Smooth muscle cell (in vitro differentiated cells): ENCODE measurements around the gene IGFLR1. TPM values are rescaled to one million over a fixed set of nuclear protein-coding genes. Genes with fewer than 3 reads are reported as not detected.
"Not testable (repeated sequence)": the region's sequence is repeated elsewhere in the genome, so short reads cannot be mapped to it uniquely, and the experiment has no call there.

Source experiments
- DNase-seq: peaks from one replicate; lab custom pipeline; 2025; ENCODE audit not compliant: unreplicated experiment; lab: John Stamatoyannopoulos, UW
- H2AFZ ChIP-seq: fragments of 200-600 bp; sonication (generic); 2 replicates; pipeline ENCODE4 v1.6.0; 2016; ENCODE audit warnings: antibody characterized with exemption, low read depth, mild to moderate bottlenecking
- H3F3A ChIP-seq: fragments of 200-600 bp; sonication (generic); 2 replicates; pipeline ENCODE4 v1.6.0; 2017; ENCODE audit warnings: antibody characterized with exemption, low read depth
- H3K27ac ChIP-seq: fragments of 200-600 bp; sonication (generic); 2 replicates; pipeline ENCODE4 v1.5.1; 2016; ENCODE audit warnings: low read depth, mild to moderate bottlenecking
- H3K27me3 ChIP-seq: fragments of 200-600 bp; sonication (generic); 2 replicates; pipeline ENCODE4 v1.6.1; 2016; ENCODE audit warnings: low read depth, mild to moderate bottlenecking
- H3K36me3 ChIP-seq: fragments of 200-600 bp; sonication (generic); 2 replicates; pipeline ENCODE4 v1.5.1; 2016; ENCODE audit warnings: low read depth
- H3K4me1 ChIP-seq: fragments of 200-600 bp; sonication (generic); 2 replicates; pipeline ENCODE4 v1.5.1; 2016; ENCODE audit warnings: low read depth
- H3K4me2 ChIP-seq: fragments of 200-600 bp; sonication (generic); 2 replicates; pipeline ENCODE4 v1.6.0; 2016; ENCODE audit warnings: mild to moderate bottlenecking
- H3K4me3 ChIP-seq: fragments of 200-600 bp; sonication (generic); 2 replicates; pipeline ENCODE4 v1.5.1; 2016; ENCODE audit warnings: mild to moderate bottlenecking
- H3K79me2 ChIP-seq: fragments of 200-600 bp; sonication (generic); 2 replicates; pipeline ENCODE4 v1.6.0; 2016; ENCODE audit warnings: low read depth, mild to moderate bottlenecking
- H3K9ac ChIP-seq: fragments of 200-600 bp; sonication (generic); 2 replicates; pipeline ENCODE4 v1.6.0; 2016; ENCODE audit warnings: low read depth
- H3K9me3 ChIP-seq: fragments of 200-600 bp; sonication (generic); replicated peaks from 2 replicates; pipeline ENCODE4 v1.5.1; 2016; ENCODE audit warnings: low read depth
- H4K20me1 ChIP-seq: fragments of 200-600 bp; sonication (generic); 2 replicates; pipeline ENCODE4 v1.6.0; 2016; ENCODE audit warnings: low read depth
- CTCF ChIP-seq: fragments of 200-600 bp; sonication (generic); IDR thresholded peaks from 2 replicates; pipeline ENCODE4 v1.5.1; 2017; ENCODE audit warnings: borderline replicate concordance, mild to moderate bottlenecking, antibody characterized with exemption; ENCODE audit not compliant: insufficient read depth, poor library complexity, severe bottlenecking
- WGBS: methylation state at CpG from one replicate; pipeline ENCODE4 v1.1.7; 2016; ENCODE audit warnings: low lambda C conversion rate; 5-methylcytosine and 5-hydroxymethylcytosine counted together
- polyA plus RNA-seq: library from polyadenylated mRNA; unstranded; fragments of >200 nt; fragmentation: Nextera tagmentation; extraction: Ambion mirVana; gene quantifications from 2 replicates; pipeline ENCODE4 v1.2.1, GENCODE V29; 2016
- total RNA-seq: library from RNA; depleted of rRNA; stranded (reverse); fragments of >200 nt; gene quantifications from 2 replicates; pipeline ENCODE4 v1.2.3, GENCODE V29; 2014

Gene IGFLR1
- total and polyA plus RNA-seq, 2 experiments from 2014 or later, result 1.2 to 1.4 TPM

DNA sequence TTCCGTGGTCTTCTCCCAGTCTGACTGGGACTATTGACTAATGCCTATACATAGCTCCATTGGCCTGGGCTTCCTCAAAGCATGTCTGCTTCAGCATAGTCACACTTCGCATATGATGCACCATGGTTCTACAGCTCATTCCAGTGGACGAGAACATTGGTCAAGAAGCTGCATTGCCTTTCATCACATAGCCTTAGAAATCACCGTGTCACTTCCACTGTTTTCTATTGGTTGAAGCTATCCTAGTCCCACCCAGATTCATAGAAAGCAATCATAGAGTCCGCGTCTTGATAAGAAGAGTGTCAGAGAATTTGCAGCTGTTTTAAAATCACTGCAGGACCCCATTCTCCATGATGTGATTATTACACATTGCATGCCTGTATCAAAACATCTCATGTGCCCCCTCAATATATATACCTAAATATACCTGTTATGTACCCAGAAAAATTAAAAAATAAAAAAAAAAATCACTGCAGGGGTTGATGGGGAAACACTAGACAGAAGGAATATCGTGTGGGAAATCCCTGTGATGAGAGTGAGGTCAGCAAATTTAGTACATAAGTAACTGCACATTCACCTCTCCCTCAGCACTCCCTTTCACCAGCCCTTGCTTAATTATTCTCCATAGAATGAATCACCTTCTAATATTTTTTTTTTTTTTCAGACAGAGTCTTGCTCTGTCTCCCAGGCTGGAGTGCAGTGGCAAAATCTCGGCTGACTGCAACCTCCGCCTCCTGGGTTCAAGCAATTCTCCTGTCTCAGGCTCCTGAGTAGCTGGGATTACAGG lies 31.0 kb upstream of the IGFLR1 start:
- no peaks in the 10 kb centered on the region for H3K79me2 ChIP-seq
- DNase-seq, result no peak
- H3K9ac ChIP-seq, result no peak overlapping the region
- H3K27ac ChIP-seq, result no peak overlapping the region
- H3K27me3 ChIP-seq, result no peaks in the 10 kb centered on the region
- no peaks in the 10 kb centered on the region for H3K9me3 ChIP-seq
- no peaks in the 10 kb centered on the region for H3K36me3 ChIP-seq
- H3K4me1 ChIP-seq, result peaks cover 6% of the 10 kb centered on the region
- no peak overlapping the region for H2AFZ ChIP-seq
- WGBS, result 69% methylated on average over 9 of the region's 9 CpGs
- no peaks in the 10 kb centered on the region for H4K20me1 ChIP-seq
- no peaks in the 10 kb centered on the region for H3F3A ChIP-seq
- TF ChIP-seq CTCF, result no peak
- H3K4me3 ChIP-seq, result no peak overlapping the region
- H3K4me2 ChIP-seq, result no peak overlapping the region

DNA sequence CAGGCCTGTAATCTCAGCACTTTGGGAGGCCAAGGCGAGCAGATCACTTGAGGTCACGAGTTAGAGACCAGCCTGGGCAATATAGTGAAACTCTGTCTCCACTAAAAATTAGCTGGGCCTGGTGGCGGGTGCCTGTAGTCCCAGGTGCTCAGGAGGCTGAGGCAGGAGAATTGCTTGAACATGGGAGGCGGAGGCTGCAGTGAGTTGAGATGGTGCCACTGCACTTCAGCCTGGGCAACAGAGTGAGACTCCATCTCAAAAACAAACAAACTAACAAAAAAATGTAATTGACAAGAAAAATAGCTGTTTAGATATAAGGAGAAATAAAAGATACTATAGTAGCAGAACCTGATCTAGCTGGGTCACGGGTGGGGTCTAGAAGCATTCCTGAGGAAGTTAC lies 30.1 kb upstream of the IGFLR1 start:
- H3K4me1 ChIP-seq, H3K4me2 ChIP-seq, H3K36me3 ChIP-seq, H3F3A ChIP-seq, H3K27me3 ChIP-seq, H2AFZ ChIP-seq, H3K4me3 ChIP-seq, H3K9ac ChIP-seq, H3K27ac ChIP-seq, H4K20me1 ChIP-seq, H3K9me3 ChIP-seq, DNase-seq, H3K79me2 ChIP-seq: not testable (repeated sequence)
- 89% methylated on average over 5 of the region's 5 CpGs for WGBS

- H3K36me3 ChIP-seq, result no peaks in the 10 kb centered on the region
- no peaks in the 10 kb centered on the region for H3K27me3 ChIP-seq
- H4K20me1 ChIP-seq, result no peaks in the 10 kb centered on the region
- no peaks in the 10 kb centered on the region for H3F3A ChIP-seq
- no peak overlapping the region for H3K4me2 ChIP-seq
- no peak overlapping the region for H3K9ac ChIP-seq
- no peak overlapping the region for H3K4me3 ChIP-seq
- no peaks in the 10 kb centered on the region for H3K79me2 ChIP-seq
- H3K27ac ChIP-seq, result no peak overlapping the region
- no peak for DNase-seq
- WGBS, result 83% methylated on average over 14 of the region's 15 CpGs
- no peak for TF ChIP-seq CTCF
- no peak overlapping the region for H2AFZ ChIP-seq
- no peaks in the 10 kb centered on the region for H3K9me3 ChIP-seq
- no peaks in the 10 kb centered on the region for H3K4me1 ChIP-seq
These were observed 25.8 kb upstream of the IGFLR1 start for GRCh38 chr19:35768082-35768421.

DNA sequence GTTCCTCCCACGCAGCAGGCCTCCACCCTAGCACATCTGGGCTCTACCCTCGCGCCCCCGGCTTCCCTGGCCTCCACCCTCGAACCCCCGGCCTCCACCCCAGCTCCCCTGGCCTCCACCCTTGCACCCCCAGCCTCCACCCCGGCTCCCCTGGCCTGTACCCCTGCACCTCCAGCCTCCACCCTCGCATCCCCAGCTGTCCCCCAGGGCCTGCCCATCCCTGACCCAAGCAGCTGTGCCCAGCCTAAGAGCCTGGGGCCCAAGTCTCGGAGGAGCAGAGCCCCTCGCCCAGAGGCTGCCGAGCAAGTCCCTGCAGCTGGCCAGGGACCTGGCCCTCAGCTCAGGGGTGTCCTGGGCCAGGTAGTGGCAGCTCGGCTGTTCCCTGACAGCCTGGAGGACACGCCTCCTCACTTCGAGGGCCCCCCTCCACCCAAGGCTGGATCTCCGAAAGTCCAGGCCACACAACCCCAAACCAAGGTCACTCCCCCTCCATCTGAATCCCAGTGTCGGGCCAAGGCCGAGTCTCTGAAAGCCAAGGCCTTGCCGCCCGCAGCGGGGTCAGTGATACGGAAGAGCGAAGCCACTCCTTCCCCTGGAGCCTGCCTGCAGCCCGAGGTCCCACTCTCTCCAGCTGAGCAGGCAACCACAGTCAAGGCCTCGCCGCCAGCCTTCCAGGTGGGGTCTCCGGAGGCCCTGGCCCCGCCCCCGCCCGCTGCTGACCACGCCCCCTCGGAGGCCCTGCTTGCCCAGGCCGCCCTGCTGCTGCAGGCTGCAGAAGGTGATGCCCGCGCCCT lies 25.2 kb upstream of the IGFLR1 start:
- Histone ChIP-seq H3K27me3 (no peaks in the 10 kb centered on the region), H3K79me2 (no peaks in the 10 kb centered on the region), H4K20me1 (no peaks in the 10 kb centered on the region), H3K4me3 (no peak overlapping the region), H3K9ac (no peak overlapping the region), H3K4me1 (no peaks in the 10 kb centered on the region), H3K36me3 (no peaks in the 10 kb centered on the region), H3K4me2 (no peak overlapping the region), H3K27ac (no peak overlapping the region), H3F3A (no peaks in the 10 kb centered on the region), H3K9me3 (no peaks in the 10 kb centered on the region), H2AFZ (no peak overlapping the region)
- WGBS, result 80% methylated on average over 26 of the region's 34 CpGs
- DNase-seq, result no peak
- TF ChIP-seq CTCF, result no peak
